Measurements from ENCODE around the gene PLPP3.
"Not testable (repeated sequence)": the region's sequence is repeated elsewhere in the genome, so short reads cannot be mapped to it uniquely, and the experiment has no call there.

Gene PLPP3

DNA sequence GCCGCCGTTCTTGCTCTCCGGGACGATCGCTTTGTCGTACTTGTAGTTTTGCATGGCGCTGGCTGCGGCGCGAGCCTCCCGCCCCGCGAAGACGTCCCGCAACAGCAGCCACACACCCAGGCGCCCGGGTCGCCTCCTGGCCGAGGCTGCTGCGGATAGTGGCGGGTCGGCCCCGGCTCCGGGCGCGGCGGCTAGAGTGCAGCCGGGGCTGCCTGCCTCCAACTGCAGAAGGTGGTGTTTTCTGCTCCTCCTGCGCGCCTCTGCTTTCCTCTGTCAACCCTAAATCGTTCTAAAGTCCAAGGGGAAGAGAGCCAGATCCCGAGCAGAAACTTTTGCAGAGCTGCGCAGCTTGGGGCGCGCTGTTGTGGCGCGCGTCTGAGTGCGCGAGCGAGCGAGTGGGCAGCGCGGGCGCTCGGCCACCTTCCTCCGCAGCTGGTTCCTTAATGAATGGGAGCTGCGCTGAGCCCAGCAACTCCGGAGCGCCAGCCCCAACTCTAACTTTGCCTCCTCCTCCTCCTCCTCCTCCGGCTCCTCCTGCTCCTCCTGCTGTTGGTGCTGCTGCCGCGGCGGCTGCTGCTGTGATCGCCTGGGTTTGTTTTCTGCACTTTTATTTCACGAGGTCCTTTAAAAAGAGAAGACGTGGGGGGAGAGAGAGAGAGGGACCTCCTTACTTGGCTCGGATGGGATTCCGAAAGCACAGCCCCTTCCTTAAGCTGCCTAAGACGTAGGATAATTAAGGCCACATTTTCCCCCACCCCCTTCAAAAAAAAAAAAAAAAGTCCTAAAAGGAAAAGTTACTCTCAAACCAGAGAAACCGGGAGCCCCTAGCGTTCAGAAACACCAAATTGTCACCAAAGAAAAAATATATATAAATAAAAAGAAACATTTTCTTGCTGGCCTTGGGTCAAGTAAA lies at the start of gene PLPP3:
PLPP3 (minus strand) TSS at position 601 of the 913 bp plus-strand sequence; CDS start at position 54, 547 bp downstream.
- peak; percentile 52 for DNase-seq

- no peak for DNase-seq
Observed at GRCh38 chr1:56627636-56628039, 48.3 kb upstream of the PLPP3 start.

GRCh38 chr1:56627019-56627635 lies 47.8 kb upstream of the PLPP3 start:
- DNase-seq = no peak

- no peak for DNase-seq
Observed at GRCh38 chr1:56626546-56626945, 47.2 kb upstream of the PLPP3 start.

- no peak for DNase-seq
Observed at GRCh38 chr1:56625819-56626440, 46.6 kb upstream of the PLPP3 start.

- no peak for DNase-seq
Observed at GRCh38 chr1:56617141-56617540, 37.8 kb upstream of the PLPP3 start.

- not testable (repeated sequence) for DNase-seq
Observed at GRCh38 chr1:56610770-56611169, 31.4 kb upstream of the PLPP3 start.

GRCh38 chr1:56610097-56610496 lies 30.7 kb upstream of the PLPP3 start:
- DNase-seq = not testable (repeated sequence)

DNA sequence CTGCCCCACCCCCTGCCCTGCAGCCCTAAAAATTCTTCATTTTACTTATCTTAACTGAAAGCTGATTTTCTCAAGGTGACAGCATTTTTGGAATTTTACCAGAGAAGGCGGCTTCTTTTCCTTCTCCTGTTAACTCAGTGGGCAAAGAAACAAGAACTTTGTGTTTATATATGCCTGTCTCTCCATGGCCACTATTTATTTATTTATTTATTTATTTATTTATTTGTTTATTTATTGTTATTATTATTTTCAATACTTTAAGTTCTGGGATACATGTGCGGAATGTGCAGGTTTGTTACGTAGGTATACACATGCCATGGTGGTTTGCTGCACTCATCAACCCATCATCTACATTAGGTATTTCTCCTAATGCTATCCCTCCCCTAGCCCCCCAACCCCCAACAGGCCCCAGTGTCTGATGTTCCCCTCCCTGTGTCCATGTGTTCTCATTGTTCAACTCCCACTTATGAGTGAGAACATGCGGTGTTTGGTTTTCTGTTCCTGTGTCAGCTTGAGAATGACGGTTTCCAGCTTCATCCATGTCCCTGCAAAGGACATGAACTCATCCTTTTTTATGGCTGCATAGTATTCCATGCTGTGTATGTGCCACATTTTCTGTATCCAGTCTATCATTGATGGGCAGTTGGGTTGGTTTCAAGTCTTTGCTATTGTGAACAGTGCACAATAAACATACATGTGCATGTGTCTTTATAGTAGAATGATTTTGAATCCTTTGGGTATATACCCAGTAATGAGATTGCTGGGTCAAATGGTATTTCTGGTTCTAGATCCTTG lies 16.2 kb upstream of the PLPP3 start:
- not testable (repeated sequence) for DNase-seq

GRCh38 chr1:56591909-56592308 lies 12.5 kb upstream of the PLPP3 start:
- no peak for DNase-seq

DNA sequence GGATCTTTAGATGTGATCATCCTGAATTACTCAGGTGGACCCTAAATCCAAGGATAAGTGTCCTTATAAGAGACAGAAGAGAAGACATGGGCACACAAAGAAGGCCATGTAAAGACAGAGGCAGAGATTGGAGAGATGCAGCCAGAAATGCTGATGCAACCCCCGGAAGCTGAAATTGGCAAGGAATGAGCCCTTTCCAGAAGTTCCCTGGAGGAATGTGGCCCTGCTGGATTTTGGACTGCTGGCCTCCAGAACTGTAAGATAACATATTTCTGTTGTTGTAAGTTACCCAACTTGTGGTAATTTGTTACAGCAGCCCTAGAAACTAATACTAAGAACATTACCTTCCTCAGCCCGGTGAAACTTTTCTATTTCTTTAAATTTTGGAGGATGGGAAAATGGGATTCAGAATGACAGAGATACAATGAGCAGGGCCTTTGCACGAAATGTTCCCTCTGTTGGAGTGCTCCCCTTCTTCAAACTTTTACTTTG lies 11.2 kb upstream of the PLPP3 start:
- no peak for DNase-seq

DNA sequence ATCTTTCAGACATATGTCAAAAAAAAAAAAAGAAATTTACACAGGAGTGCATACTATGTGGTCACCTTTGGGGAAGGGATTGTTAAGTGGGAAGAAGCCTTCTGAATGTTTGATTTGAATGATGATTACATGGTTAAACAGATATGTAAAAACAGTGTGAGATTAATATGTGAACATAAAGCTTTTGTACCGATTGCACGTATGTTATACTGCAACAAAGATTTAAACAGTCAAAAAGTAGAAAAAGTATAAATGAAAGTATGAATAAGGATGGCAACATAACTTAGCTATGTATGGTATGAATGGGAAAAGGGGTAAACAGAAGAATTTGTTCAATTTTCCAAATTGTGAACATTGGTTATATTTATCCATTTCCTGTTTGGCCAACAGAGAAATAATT lies 10.0 kb upstream of the PLPP3 start:
- no peak for DNase-seq

GRCh38 chr1:56586502-56586901 lies 7.1 kb upstream of the PLPP3 start:
- no peak for DNase-seq

GRCh38 chr1:56585985-56586384 lies 6.6 kb upstream of the PLPP3 start:
- no peak for DNase-seq

- no peak for DNase-seq
Observed at GRCh38 chr1:56584910-56585528, 5.7 kb upstream of the PLPP3 start.

DNA sequence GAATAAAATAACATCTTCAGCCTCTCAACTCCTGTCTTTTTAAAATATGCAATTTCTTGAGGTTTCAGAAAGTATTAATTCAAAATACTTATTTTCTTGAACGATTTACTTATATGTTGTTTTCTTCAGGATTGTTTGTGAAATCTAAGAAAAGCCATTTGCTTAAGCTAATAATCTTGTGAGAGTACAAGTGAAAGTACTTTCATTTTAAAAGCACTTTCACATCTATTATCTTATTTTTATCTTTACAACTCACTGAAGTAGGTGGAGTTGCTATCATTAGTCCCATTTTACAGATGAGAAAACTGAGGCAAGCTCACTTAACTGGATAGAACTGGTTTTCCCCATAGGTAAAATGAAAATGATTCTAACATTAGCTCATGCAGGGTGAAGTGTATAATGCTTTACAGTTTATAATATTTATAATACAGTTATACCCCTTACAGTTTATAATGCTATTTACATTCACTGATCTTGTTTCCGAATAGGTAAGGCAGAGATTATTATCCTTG lies 4.7 kb upstream of the PLPP3 start:
- no peak for DNase-seq

DNA sequence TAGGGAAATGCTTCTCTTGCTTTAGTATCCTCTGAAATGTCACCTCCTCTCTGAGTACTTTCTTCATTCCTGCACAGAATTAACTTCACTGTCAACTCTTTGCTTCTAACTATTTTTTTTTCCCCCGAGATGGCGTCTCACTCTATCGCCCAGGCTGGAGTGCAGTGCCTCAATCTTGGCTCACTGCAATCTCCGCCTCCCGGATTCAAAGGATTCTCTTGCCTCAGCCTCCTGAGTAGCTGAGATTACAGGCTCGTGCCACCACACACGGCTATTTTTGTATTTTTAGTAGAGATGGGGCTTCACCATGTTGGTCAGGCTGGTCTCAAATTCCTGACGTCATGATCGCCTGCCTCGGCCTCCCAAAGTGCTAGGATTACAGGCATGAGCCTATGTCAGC lies 1.4 kb upstream of the PLPP3 start:
- DNase-seq = no peak

GRCh38 chr1:56578138-56578962 lies 1.0 kb downstream of the PLPP3 start:
- DNase-seq = peak; percentile 52

GRCh38 chr1:56577406-56578137 lies 1.8 kb downstream of the PLPP3 start:
- DNase-seq = no peak

DNA sequence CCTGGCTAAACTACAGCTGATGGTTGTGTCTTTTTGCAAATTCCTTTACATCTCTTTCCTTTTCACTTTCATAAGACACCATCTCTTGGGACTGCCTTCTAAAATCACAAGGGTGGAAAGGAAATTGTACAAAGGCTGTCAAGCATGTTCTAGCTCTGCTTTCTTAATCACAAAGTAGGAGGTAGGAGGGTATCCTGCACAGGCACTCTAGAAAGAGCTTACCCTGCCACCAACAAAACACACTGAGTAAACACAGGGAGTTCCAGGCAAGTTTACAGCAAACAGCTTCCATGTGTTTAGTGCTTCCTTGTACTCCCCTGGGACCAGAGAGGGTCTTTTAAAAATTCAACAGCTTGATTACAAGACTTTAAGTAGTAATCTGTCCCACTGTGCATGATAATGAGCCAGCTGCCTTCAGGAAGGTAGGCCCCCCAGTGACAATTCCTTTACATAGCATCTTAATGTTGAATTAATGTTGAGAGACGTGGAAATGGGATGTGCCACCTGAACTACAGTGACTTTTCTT lies 2.4 kb downstream of the PLPP3 start:
- DNase-seq = no peak
